HG02763 (cell line): ENCODE results near the gene DOCK4.

Experiments
- ATAC-seq: cut with Tn5 transposase; IDR thresholded peaks from one replicate; pipeline ENCODE4 v1.9.1; 2021; ENCODE audit warnings: mild to moderate bottlenecking, moderate library complexity; ENCODE audit not compliant: unreplicated experiment

DOCK4 gene

DNA sequence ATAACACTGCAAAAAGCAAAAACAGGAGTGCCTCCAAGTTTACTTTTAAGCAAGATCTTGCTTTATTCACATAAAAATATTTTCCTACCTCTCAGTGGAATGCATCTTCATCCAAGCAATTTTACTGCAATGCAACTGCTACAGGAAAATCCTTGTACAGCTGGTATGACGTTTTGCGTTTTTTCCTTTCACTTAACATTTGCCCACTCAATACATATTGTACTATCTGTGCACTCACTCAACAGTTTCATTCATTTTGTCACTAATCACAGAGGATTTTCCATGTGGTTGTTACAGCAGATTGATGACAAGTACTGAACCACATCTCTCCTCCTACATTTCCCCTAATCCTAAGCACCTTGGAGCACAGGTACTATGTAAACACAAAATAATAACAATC lies 421.9 kb downstream of the DOCK4 start:
- ATAC-seq, result no peak

DNA sequence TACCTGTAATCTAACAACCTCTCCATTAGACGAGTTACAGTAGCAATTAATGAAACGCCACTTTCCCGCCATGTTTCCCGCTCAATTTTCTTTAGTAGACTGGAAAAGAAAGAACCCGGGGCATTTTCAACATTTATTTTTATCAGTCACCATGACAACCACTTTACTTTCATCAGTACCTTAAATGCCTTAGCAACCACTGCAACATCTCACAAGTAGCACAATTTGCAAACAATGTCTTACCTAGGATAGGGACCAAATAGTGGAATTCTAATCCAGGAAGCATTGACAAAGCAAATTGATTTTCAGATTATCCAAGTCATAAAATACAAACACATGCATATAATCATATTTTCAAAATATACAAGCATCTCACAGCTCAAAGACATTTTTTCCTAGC lies 422.3 kb downstream of the DOCK4 start:
- ATAC-seq, result no peak

DNA sequence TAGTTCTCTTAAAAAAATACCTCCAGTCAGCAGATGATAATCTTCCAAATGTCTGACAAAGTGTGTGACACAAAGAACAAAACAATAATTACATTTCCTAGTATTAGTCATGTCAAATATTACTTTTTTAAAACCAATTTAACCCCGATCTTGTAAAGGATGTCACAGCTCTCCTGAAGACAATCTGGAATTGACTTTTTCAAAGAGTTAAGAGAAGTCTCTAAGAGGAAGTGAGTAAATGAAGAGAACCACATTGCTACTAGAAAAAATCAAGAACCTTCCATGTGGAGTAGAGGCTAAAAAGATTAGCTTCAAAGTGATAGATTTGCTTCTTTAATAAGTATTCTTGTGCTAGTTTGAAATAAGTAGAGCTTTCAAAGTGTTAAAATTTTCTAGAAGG lies 425.7 kb downstream of the DOCK4 start:
- no peak for ATAC-seq

DNA sequence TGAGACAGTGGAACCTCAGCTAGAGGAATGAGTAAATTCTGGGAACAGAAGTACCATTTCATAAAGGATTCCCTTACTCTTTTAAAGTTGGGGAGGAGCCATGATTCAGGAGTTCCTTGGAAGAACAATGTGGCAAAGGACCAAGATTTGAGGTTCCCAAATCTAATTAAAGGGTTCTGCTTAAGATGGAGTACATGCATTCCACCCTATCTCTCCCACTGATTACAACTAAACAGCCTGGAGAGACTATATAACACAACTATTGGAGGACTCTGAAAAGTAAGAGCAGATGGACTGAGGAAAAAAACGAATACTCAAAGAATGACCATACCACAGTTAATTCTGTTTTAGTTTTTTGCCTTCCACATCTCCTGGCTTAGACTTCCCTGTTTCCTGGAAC lies 431.0 kb downstream of the DOCK4 start:
- no peak for ATAC-seq

DNA sequence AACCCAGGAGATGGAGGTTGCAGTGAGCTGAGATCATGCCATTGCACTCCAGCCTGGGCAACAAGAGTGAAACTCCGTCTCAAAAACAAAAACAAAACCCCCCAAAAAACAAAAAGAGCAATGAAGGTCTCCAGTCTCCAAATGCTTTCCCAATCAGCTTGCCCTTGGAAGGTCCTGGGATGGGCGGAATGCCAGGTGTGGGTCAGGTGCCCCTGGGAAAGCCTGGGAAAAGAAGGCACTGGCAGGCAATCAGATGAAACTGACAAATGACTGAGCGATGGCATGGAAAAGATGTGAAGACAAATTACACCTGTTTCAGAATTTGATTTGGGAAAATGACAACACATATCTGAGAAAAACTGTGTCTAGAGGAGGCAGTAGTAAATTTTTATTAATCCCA lies 433.5 kb downstream of the DOCK4 start:
- ATAC-seq, result no peak

DNA sequence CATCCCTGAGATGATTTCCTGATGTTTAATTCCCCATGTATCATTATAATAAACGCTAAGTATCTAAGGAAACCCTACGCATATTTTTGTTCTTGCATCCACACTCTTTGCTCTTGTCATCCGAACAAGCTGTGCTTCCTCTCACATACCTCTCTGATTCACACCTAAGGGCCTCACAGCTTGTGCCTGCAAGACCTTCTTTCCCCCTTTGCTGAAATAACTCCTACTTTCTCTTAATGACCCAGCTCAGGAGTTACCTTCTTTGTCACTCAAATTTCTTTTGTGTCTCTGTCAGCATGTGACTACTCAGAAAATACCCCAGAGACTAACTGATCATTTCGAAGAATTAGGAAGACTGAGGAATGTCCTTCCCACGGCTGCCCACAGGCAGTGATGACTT lies 434.6 kb downstream of the DOCK4 start:
- no peak for ATAC-seq

DNA sequence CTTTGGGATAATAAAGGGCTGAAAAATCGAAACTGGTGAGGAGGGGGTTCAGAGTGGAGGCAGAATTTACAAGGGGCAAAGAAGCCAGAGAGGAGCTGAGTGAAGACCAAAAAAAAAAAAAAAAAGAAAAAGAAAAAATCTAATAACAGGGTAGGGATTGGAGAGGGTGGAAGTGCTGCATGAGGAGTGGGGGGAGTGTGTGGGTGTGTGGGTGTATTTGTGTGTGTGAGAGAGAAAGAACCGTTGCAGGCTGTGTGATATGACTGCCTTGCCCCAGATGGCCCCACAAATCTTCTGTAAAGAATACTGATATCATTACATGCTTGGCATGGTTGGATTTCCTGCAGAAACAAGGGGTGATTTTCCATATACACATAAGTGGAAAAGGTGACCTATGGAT lies 436.1 kb downstream of the DOCK4 start:
- ATAC-seq, result no peak

DNA sequence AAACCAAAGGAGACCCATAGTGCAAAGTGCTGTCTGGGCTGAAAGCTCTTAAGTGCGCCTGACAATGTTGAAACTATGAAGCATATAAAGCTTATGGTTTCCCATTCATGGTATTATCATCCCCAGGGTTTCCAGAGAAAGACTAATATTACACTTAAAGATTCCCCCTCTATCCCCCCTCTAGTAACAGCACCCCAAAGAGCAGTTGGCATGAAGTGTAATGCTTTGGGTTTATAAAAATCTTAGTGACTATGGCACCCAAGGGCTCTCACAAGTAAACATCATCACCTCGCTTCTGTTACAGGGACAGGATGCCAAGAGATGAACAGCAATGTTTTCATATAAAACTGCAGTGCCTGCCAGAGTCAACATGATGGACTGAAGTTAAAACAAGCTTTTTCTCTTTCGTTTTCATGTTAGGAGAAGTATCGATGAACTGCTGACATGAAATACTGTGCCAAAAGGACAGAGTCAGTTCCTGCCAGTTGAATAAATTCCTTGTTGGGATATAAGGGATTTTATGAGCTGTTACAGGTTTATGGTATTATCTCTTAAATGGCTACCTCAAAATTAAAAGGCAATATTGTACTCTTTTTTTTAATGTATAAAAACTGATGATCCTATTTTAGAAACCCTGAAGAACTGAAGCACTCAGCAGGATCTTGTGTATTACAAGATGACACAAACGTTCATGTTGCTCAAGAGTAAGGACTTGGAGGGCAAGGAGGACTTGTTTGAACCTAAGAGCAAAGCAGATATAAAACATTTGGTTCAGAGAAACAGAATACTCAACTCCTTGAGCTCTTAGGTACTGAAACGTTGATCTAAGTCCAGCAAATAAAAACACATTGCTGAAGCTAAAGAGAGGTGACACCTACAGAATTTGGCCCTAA lies 440.2 kb downstream of the DOCK4 start:
- ATAC-seq, result no peak

DNA sequence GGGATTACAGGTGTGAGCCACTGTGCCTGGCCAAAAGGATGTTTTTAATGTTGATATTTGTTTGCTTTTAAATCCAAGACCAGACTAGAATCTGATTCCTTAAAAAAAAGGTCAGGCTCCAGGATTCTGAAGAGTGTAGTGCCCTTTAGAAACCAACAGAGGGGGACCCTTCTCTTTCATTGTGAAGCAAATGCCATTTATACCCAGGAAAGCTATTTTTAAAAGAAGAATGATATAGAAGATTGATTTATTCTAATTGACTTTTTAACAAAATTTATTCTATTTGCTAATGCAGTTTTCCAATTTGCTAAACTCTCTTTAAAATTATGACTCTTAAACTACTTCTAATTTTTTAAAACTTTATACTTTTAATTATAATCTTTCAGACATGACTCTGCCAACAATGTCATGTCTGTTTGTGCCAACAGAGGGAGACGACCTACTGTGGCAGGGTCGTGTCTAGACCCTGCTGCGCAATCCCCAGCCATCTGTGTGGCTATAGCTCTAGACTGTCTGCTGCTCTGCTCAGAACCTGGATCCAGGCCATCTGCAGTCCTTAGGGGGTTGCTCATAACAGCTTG lies 442.9 kb downstream of the DOCK4 start:
- ATAC-seq, result no peak

DNA sequence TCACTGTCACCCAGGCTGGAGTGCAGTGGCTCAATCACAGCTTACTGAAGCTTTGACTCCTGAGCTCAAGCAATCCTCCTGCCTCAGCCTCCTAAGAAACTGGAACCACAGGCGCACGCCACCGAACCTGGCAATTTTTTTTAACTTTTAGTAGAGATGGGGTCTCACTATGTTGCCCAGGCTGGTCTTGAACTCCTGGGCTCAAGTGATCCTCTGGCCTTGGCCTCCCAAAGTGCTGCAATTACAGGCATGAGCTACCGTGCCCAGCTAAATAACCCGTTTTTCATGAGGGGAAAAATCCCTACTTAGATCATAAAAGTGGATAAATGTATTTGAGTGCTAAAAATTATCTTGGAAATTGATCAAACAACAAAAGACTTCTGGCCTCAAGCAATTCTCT lies 443.4 kb downstream of the DOCK4 start:
- no peak for ATAC-seq

DNA sequence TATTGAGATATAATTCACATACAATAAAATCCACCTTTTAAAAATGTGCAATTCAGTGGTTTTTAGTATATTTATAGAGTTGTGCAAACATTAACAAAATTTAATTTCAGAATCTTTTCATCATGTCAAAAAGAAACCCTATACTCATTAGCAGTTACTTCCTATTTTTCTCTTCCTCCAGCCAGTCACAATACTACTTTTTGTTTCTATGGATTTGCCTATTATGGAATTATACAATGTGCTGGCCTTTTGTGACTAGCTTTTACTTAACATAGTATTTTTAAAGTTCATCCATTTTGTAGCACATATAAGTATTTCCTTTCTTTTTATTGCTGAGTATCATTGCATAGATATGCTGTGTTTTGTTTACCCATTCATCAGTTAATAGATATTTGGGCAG lies 444.0 kb downstream of the DOCK4 start:
- ATAC-seq, result no peak

DNA sequence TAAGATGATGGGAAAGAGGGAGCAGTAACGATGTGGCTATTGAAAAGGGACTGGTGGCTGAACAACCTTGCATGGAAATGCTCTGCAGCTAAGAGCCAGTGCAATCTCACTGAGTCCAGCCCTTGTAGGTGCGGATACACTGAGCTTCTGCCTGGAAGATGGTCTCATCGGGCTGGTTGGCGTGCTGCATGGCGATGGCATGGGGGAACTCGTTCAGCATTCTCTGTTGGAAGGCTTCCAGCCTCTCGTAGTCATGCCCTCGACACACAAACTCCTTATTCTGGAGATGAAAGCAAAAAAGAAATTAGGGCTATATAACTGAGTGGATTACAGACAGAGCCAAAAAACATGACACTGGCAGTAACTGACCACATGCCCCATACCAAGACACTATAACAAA lies 446.2 kb downstream of the DOCK4 start:
- no peak for ATAC-seq

DNA sequence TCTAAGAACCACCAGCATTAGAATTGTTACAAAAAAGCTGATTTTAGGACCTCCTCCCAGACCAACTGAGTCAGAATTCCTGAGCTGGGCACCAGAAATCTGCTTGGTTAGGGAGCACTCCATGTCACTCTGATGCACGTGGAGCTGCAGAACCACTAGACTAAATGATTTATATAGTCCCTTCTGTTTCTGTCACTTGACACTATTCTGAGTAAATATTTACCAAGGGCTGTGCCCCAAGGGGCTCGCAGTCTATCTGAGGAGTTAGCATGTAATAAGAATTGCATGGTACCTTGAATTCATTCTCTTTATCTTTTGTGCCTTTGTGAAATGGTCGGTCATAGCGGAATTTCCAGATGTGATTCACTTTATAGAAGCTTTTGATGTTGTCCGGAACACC lies 447.9 kb downstream of the DOCK4 start:
- no peak for ATAC-seq

DNA sequence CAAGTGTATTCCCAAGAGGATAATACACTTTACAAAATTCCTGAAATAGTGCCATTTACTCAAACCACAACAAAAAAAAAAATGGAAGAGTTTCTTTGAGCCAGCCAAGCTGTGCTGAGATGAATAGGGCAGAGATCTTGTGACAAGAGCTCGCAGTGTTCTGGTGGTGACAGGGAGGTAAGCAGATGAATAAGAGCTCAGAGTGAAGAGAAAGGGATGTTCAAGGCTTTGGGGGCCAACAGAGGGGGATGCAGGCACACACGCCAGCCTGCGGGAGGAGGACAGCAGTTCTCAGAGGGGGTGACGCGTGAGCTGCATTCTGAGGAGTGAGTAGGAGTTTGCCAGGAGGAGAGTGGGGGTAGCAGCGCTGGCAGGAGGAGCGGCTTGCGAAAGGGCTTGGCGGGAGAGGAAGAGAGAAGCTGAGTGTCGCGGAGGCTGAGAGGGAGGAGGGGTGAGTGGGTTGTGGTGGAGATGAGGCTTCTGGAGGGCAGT lies 449.5 kb downstream of the DOCK4 start:
- no peak for ATAC-seq

DNA sequence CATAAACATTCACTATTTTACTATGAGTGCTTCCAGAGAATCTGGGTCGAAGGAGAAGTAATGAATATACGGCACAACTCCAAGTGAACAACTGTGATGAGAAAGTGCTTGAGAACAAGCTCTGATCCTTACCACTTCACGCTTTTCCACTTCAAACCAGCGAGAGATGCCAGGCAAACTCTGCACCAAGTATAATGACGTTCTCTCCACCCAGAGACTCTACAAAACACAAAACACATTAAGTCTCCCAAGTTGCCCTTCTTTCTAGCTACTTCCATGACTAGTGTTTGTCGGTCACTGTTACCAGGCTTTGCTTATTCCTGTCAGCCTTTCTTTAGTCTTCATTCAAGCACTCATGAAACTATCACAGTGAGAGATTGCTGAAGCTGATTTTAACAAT lies 450.8 kb downstream of the DOCK4 start:
- ATAC-seq, result no peak

DNA sequence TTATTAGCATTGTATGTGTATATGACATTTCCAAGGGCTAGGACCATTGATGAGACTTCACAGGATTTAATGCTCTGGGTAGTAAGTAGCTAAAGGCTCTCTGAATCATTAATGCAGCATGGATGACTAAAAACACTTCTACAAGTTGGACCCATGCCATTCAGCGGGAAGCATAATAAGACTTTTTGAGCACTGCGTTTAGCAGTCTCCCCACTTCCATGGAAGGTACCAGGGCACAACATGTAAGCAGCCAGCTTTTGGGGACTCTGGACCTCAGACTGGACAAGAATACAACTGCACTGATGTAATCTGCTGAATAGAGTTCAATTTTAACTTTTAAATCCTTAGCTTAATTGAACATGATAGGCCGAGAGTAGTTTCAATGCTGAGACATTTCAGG lies 452.2 kb downstream of the DOCK4 start:
- no peak for ATAC-seq

DNA sequence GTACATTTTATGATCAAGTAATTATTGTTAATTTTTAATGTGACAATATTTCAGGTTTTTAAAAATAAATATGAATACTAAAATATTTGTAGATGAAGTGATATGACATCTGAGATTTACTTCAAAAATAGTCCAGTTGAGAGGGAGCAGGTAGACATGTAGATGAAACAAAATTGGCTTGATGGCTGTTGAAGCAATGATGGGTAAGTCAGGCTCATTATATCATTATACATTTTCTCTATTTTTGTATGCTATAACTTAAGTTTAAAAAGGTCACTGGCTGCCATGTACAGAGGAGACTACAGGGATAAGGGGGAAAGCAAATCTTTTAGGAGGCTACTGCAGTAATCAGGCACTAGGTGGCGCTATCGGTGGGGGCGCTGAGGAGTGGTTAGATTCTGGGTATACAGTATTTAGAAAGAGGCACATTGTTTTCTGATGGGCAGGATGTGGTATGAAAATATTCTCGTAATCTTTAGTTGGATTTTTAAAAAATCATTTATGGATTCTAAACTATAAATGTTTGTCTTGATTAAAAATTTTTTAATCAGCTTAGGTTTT lies 454.1 kb downstream of the DOCK4 start:
- ATAC-seq, result peak; percentile 87

DNA sequence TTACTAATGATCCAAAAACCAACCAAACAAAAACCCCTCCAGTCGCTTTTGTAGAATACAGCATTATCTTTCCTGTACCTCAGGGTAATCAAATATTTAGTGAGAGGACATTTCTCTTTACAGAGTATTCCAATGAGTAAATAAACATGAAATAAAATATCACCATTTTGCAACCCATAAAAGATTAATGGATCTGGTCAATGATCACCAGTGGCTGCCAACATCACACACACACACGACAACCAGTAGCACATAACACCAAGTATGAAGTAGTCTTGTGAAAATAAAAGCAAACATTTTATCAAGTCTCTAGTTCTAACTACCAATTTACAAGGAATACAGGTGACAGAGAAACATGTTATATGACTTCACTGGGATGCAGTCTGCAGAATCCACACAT lies 455.3 kb downstream of the DOCK4 start:
- no peak for ATAC-seq

DNA sequence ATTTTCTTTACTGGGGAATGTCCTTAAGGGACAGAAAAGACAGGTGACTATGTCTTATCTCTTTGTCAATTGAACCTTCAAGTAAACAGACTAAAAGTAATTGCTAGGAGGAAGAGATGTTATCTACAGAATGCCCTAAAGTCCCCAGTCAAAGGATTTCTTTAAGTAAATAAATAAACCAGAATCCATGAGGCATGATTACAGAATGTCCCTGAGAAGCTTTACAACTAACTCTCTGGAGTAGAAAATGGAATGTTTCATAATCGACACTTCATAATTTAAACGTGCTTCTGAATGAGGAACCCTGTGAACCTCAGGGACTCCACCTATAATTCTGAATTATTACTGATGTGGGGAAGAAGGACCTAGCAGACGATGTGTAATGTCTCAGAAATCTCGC lies 456.0 kb downstream of the DOCK4 start:
- no peak for ATAC-seq

DNA sequence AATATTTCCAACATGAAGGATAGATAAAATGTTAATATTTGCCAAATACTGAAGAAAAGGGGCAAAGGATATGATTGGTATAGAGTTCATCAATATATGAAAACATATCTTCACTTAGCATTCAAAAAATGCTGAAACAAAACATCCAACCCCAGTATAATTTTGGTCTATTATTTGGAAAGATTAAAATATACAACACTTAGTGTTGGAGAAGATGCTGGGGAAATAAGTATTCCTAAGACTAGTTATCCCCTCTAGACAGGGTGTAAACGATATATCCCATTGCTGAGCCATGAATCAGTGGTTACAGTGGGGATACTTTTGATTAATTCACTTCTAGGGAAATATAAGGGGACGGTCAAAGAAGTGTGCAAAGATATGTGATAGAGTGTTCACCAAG lies 456.6 kb downstream of the DOCK4 start:
- no peak for ATAC-seq

DNA sequence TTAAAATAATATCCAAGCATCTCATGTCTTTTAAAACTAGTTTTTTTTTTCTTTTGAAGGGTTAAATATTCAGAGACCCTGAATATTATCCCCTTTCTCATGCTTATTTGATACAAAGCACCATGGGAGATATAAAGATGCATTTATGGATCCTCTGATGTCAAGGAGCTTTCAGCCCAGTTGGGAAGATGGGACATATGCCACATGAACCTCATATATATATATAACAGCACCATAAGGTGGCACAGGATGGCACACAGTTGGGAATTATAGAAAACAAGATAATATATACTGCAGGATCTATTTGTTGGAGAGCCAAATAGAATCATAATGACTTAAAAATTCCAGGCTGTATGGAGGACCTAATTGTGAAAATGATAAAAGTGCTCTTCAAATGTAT lies 458.5 kb downstream of the DOCK4 start:
- ATAC-seq, result no peak

DNA sequence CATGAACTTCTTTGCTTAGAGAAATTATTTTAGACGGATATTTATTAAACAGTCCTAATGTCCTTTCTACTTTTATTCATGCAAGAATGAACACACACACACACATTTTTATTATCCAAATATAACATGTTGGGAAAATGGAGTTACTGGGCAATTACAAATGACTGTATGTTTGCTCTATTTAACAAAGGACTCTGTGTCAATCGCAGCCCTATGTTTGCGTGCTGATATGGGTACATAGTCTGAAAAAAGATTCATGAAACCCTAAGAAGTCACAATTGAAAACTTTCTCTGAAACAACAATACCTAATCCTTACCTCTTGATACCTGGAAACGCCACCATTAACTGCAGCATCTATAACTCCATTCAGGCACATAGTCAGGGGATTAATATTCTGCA lies 459.2 kb downstream of the DOCK4 start:
- no peak for ATAC-seq
